Stimulated activated CD4-positive, alpha-beta T cell treated with anti-CD3 and anti-CD28 coated beads, Interleukin-15, amount 100 ng/mL, for 1 hour (primary cell): ENCODE data around the gene NAA20.

Source experiments
- DNase-seq, 2 donors: peaks; one replicate each; pipeline ENCODE4 v3.0.0-alpha.2; 2020; ENCODE audit warnings: low read depth in 1 of 2, low spot score in 1 of 2

The NAA20 gene

DNA sequence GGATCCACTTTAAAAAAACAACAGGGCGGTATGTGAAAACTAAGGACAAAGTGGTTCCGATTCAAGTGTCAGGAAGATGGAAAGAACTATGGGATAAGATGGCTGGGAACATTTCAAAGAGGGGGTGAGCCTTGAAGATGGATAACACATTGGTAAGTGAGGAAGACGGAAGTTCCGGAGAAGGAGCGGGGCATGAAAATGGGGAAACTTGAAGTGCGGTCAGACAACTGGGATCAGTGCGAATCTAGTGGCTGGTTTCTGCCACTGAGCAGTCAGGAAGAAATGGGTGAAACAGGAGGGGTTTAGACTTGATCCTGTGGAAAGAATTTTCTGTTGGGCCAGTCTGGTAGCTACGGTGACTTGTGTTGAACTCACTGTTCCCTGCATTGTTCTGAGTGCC, 1.2 kb downstream of the NAA20 start:
- DNase-seq = no peak

DNA sequence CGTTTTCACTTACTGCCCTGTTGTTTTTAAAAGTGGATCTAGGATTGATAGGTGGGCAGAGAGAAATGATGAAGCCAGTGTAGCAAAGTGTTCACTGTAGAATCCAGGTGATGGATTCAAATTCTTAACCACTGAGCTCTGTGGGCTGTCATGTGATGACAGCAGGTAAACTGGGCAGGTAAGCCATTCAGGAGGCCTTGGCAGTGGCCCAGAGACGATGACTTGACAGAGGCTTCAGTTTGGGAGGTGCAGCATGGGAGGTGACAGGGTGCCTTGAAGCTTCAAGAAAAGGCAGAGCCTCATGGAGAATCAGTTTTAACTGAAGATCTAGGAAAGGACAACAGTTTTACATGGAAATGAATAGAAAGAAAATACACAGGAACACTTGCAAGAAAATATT, 2.0 kb downstream of the NAA20 start:
- no peak for DNase-seq

DNA sequence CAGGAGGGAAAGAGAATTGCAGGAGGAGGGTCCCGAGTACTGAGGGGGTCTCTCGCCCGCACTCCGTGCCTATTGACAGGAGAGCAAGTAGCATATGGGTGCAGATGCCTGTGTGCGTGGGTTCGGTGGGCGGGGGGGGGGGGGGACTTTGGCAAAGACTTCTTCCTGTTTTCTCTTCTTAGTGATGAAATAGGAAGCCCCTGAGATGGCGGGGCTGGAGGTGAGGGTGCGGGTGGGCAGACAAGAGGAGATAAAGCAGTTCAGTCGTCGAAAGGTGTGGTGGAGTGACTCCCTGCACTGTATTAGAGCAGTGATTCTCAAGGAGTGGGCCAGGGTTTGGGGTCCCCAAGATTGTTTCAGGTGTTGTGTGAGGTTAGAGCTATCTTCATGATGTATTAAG, 3.7 kb downstream of the NAA20 start:
- DNase-seq = no peak

DNA sequence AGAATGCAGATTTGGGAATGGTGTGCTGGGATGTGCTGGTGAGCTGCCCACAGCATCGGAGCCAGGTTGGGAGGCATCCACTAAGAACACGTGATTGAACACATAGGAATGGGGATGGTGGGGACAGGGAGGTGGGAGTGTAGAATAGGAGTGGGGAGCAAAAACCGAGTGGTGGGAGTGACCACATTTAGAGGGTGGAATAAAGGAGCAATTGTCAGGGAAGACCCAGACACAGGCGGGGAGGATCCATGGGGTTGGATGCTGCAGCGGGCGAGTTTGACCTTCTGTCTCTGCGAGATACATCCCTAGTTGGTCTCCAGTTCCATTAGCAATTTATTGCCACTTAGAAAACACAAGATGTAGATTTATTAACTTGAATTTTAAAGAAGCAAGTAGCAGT, 4.7 kb downstream of the NAA20 start:
- no peak for DNase-seq

DNA sequence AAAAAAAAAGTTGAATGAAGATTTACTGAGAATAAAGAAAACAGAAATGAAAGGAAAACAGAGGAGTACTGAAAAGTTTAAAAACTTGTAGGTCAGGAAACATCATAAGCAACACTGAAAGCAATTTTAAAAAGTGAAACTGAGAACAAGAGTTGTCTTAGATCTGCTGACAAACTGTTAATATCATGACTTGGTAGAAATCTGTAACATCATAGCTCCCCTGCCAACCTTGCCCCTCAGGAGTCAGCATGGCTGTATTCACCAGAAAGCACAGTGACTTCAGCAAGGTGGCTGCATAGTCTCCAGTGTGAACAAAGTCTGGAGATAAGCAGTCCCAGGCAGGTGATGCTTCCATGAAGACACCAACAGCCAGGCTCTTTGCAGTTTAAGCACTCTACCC, 5.3 kb downstream of the NAA20 start:
- no peak for DNase-seq

DNA sequence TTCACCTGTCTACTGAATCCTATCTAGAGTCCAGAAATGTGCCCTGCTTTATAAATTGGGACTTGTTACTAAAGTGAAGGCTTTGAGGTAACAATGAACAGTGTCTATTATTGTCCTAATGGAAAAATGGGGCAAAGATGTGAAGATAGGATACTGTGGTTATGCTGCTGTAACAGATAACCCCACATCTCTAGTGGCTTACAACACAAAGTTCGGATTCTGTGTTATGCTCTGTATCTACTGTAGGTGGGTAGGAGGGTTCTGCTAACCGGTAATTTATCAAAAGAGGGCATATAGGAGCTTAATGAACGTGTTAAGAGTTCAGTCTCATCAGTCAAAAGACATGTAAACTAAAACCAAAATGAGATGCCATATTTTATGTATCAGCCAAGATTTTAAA, 6.2 kb downstream of the NAA20 start:
- DNase-seq = no peak

DNA sequence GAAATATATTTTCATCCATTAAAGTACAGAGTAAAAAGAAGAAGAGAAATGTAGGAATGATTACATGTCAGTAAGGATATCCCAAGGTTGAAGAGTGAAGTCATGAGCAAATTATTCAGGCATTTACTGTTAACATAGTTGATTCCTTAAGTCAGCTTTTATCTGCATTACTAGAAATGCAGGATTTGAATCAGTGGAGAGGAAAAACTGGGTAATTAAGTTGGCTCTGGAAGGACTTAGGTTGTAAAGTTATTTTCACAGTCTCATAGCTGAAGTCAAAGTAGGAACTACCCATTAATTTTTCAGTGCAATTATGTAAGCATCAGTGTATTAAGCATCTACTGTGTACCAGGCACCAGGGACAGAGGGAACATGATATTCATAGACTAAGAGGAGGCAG, 7.8 kb downstream of the NAA20 start:
- no peak for DNase-seq

DNA sequence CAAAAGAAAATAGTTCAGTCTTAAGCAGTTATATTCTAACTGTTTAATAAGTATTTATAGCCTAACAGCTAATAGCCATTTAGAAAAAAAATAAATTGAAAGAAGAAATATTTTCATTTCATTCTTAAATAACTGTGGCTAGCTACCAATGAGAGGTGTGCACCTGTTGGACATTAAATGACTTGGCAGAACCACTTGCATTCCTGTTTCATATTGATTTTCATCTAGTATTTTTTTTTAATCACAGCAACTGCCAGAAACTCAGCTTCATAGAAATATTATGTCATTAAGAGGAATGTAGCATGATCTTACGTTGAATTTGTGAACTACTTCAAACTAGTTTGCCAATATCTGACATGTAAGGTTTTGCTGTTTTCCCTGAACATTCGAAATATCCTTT, 10.1 kb downstream of the NAA20 start:
- DNase-seq = no peak

DNA sequence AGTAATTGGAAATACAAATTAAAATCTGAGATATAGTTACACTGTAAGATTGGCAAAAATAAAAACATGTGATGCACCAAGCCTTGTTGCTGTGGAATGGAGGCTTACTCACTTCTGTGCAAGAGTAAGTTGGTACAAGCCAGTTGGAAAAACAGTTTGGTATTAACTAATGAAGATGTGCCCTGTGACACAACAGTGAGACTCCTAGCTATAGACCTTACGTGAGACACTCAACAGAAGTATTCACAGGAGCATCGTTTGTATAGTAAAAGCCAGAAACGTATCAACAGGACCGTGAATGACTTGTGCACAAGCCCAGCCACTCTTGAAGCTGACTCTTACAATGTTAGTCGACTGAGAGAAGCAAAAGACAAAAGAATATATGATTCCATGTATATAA, 14.6 kb downstream of the NAA20 start:
- no peak for DNase-seq

DNA sequence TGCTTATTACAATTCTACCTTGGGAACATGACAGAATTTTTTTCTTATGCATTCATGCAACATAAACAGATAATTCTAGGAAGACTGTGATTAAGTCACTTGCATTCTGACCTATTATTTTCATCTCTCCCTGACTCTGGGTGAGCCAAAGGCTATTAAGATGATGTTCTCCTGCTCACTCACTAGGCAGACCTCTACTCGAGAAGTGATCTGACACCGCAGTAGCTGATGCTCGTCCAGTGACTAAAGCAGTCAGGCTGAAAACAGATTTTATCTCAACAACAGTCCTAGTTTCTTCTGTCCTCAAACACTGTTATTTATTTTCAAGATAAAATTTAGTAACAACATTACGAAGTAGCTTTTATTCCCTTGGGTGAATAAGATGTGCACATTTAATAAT, 17.3 kb downstream of the NAA20 start:
- DNase-seq = no peak

DNA sequence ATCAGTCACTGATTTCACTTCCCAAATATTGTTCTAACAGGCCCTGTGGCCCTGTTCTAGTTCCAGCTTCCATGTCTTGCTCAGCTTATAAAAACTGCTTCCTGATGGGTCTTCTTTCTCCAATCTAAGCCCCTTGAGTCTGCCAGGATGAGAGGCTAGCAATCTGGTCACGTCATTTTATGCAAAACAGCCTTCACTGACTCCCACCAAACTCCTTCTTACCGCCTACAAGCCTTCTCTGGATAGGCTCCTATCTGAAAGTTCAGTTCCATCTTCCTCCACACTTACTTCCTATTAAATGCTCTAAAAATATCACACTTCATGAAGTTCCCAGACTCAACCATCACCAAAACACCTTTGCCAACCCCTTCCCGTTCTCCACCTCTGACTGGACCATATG, 19.6 kb downstream of the NAA20 start:
- no peak for DNase-seq

DNA sequence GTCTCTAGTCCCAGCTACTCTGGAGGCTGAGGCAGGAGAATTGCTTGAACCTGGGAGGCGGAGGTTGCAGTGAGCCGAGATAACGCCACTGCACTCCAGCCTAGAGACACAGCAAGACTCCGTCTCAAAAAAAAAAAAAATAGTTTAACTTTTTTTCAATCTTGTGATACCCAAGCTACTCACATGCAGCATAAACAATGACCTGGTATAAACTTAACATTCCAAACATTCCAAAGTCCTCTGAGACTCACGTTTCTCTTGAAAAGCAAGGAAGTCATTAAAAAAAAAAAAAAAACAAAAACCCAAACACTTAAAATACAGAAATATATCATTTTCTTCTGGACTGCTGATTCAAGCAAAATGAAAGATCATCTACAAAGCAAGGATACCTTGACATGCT, 20.8 kb downstream of the NAA20 start:
- DNase-seq = no peak

DNA sequence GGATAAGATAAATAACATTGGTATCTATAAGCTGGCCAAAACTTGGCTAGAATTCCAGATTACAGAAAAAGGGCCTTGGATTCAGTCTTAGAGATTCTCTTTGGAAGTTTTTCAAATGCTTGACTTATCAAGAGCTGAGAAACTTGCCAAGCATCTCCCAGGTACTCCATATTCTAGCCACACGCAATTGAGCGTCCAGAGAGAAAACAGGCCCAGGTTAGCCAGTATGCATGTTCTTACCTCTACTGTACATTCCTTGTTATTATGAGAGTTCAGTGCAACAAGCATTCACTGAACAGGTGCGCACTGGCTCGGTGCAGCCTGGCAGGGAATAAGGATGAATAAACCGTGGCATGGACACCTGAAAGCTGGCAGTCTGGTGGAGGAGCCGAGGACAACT, 21.4 kb downstream of the NAA20 start:
- no peak for DNase-seq

DNA sequence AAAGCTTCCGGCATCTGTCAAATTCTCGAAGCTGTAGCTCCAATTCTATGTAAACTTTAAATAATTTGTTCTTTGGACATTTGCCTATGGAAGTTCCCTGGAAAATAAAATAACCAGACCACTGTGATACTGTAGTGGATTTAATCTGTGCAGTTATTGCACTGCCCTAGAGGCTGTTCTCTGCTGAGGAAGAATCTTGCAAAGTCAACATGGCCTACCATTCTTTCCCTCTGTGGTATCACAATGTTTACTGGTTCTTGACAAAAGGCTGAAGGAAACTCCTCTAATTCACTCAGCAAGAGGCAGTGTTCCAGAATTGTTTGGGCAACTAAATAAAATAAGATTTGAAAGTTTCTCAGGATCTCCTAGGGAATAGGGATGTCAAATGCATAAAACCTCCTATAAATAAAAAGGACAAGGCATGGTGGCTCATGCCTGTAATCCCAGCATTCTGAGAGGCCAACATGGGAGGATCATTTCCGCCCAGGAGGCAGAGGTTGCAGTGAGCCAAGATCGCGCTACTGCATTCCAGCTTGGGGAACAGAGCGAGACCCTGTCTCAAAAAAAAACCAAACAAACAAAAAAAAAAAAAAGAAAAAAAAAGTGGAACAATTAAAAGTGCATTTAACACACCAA, 22.7 kb downstream of the NAA20 start:
- DNase-seq = no peak

DNA sequence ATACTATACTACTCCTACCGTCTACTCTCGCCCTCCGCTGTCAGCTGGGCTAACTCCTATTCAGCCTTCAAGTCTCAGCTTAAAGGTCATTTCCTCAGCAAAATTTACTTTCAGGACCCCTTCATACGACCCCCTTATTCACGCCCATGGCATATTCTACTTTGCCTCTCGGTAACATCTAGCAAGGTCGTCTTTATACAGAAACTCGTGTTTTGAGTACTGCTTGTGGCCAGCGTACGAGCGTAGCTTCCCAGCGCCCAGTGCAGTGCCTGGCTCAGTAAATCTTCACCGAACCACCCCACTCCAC, 34.6 kb downstream of the NAA20 start:
- DNase-seq = no peak

DNA sequence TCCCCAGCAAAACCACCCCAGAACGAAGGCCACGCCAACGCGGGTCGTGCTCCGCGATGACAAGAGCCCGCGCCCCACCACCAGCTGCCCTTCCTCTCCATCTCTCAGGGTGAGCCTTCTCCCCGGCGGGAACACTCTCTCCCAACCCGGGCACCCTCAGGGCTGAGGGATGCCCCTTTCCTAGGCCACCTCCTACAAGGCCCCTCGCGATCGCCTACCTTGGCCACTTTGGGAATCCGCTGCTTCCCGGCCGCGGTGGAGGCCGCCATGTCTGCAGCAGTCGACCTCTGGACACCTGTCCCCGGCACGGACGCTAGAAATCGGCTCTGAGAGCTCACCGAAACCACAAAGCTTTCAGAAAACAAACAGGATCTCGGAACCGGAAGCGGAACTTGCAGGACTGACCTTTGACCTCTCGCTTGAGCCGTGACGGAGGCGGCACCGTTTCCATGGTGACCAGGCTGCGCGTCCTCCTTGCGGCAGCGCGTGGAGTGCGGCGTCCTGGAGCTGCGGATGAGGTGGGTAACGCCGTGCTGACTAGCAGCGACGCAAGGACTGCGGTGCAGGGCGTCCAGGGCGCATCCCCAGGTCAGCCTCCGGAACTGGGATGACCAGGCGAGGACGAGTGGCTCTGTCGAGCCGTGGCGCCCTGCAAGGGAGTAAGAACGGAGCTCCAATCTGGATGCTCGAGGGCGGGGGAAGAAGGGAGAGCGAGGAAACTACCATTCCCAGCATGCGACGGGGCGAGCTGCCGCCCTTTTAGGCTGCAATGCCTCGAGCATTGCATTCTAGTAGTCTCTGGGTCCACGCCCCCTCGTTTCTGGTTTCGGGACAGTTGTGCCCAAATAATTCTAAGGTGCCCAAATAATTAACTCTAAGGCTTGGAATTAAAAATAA, 35.2 kb downstream of the NAA20 start, which contains the start of the genes CFAP61 and CRNKL1:
Gene CFAP61, plus strand, starts transcription at position 459 of the 897 bp plus-strand sequence. CDS start 4,122 bp downstream, outside the sequence.
Gene CRNKL1, minus strand, starts transcription at position 393 of the 897 bp plus-strand sequence. Its CDS starts 124 bp downstream, at position 269.
- peak; percentile 91 to 92 for DNase-seq

DNA sequence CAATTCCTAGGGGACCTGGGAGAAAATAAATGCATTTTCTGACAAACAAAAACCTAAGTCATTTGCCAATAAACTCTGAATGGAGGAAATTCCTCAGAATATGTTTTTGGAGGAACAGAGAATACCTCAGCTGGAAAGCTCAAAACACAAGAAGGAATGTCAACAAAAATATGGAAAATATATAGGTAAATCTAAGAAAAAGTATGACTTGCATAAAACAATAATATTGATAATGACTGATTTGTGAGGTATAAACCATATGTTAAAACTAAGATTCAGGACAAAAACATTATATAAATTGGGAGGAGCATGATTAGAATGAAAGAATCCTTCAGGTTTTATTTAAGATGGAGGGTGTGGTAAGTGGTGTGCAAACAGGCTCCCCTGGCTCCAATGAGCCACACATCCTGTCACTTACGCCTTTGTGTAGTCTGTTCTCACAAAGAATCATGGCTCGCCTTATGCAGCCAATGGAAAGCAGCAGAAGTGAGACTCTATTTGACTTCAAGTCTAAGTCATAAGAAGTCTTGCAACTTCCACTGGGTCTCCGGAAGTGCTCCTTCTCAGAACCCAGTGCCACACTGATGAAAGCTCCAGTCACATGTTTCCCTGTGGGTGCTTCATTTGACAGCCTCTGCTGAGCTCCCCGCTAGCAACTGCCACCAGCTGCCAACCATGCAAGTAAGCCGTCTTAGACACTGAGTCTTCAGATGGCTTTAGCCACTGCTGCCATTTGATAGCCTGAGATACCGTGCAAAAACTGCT, 43.3 kb downstream of the NAA20 start:
- no peak for DNase-seq

DNA sequence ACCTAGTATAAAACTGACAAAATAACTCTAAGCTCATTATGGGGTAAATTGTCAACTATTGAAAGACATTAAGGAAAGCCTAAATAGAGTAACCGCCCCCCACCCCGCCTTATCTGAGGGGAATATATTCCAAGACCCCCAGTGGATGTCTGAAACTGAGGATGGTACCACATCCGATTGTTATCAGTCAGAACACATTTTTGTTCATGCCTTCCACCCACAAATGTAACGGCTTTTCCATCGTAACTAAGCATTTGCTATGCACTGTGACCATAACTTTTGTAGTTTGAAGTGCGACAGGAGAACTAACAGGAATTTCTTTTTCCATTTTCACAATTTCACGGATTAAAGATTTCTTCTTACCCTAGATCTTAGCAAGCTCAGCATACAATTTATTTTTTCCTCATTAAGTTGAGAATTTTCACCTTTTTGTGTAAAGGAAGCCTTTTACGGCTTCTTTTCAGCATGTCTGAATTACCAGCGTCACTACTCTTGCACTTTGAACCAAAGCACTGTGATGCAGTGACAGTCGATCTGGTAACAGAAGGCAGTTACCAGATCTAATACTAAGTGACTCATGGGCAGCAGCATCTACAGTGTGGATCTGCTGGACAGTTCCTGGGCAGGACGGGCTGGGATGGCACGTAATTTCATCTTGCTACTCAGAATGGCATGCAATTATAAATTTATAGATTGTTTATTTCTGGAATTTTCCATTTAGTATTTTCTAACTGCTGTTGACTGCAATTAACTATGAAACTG, 47.0 kb downstream of the NAA20 start:
- no peak for DNase-seq

DNA sequence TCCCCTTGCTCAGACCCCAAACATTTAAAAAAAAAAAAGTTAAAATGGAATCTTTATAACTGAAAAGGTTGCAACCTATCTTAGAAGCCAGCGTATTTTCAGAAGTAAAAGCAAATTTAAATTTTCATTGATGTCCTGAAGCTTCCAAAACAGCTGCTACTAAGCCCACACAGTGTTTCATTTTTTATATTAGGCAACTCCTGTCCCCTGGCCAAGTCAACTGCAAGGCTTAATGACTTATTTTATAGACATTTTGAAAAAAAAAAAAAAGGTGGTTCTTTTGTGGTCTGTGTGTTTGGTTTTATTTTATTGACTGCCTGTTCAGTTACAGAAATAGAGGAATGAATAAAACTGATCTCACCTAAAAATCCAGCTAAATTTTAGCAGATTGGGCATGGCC, 48.2 kb downstream of the NAA20 start:
- no peak for DNase-seq

DNA sequence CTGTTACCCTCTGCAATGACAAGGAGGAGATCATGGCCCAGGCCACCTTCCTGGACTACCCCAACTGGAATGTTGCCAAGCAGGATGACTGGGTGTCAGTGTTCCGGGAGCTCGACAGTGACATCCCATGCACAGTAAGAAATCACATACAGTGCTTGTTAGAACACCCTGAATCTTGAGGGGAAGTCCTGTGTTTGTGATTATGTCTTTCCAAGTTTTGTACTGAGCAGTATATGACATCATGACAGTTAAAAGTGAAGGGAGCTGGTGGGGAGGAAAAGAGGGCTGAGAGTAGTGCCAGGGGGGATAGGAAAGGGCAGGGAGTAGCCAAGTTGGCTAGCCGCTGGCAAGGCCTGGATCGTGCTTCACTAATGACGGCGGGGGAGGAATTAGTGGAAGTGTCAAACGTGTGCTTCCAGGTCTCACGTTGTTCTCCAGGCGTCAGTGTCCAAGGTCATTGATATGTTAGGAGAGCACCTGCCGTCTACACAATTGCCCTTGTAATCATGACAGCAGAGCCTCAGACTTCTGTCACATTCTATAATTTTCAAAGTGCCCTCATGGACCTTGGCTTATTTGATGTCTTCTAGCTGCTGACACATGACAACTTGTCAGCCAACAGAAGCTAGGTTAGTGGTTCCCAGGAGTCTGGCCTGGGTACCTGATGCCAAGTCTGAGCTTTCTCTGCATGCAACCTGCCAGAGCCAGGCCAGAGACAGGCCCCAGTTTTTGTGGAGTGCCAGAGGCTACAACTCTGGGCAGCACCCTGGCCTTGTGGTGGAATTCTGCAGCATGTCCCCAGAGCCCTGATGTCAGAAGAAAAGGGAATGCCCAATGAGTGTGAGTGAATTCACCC, 53.9 kb downstream of the NAA20 start:
- DNase-seq = no peak
